NCI-H345 (cell line): ENCODE measurements around the gene PIP4P1.
"Not testable (repeated sequence)": the region's sequence is repeated elsewhere in the genome, so short reads cannot be mapped to it uniquely, and the experiment has no call there.

Source experiments
- DNase-seq: peaks from one replicate; lab custom pipeline; 2025; lab: John Stamatoyannopoulos, UW

The PIP4P1 gene

GRCh38 chr14:20461225-20462141 is at the start of gene PIP4P1:
Gene PIP4P1 (minus strand): TSS chr14:20461434. CDS start chr14:20461325, 109 bp downstream.
- peak; percentile 100 for DNase-seq

- no peak for DNase-seq
Observed at GRCh38 chr14:20508367-20508766, 47.1 kb upstream of the PIP4P1 start.

GRCh38 chr14:20507537-20507936 is 46.3 kb upstream of the PIP4P1 start:
- DNase-seq, result not testable (repeated sequence)

GRCh38 chr14:20506752-20507151 is 45.5 kb upstream of the PIP4P1 start:
- DNase-seq, result not testable (repeated sequence)

GRCh38 chr14:20506276-20506675 is 45.0 kb upstream of the PIP4P1 start:
- not testable (repeated sequence) for DNase-seq

GRCh38 chr14:20503898-20504297 is 42.7 kb upstream of the PIP4P1 start:
- DNase-seq, result no peak

GRCh38 chr14:20501346-20501745 is 40.1 kb upstream of the PIP4P1 start:
- no peak for DNase-seq

GRCh38 chr14:20499881-20500280 is 38.6 kb upstream of the PIP4P1 start:
- no peak for DNase-seq

GRCh38 chr14:20499108-20499507 is 37.9 kb upstream of the PIP4P1 start:
- DNase-seq, result no peak

- DNase-seq, result no peak
Observed at GRCh38 chr14:20498622-20499021, 37.4 kb upstream of the PIP4P1 start.

- DNase-seq, result no peak
Observed at GRCh38 chr14:20494935-20495766, 33.9 kb upstream of the PIP4P1 start.

GRCh38 chr14:20493634-20494033 is 32.4 kb upstream of the PIP4P1 start:
- DNase-seq, result no peak

- no peak for DNase-seq
Observed at GRCh38 chr14:20492486-20492885, 31.3 kb upstream of the PIP4P1 start.

- DNase-seq, result no peak
Observed at GRCh38 chr14:20490563-20490962, 29.3 kb upstream of the PIP4P1 start.

- DNase-seq, result no peak
Observed at GRCh38 chr14:20489093-20489994, 28.1 kb upstream of the PIP4P1 start.

- no peak for DNase-seq
Observed at GRCh38 chr14:20487396-20487725, 26.1 kb upstream of the PIP4P1 start.

- DNase-seq, result no peak
Observed at GRCh38 chr14:20486684-20487395, 25.6 kb upstream of the PIP4P1 start.

GRCh38 chr14:20485900-20486299 is 24.7 kb upstream of the PIP4P1 start:
- DNase-seq, result no peak

- DNase-seq, result no peak
Observed at GRCh38 chr14:20482382-20482781, 21.1 kb upstream of the PIP4P1 start.

GRCh38 chr14:20478894-20479293 is 17.7 kb upstream of the PIP4P1 start:
- no peak for DNase-seq

GRCh38 chr14:20477211-20477876 is 16.1 kb upstream of the PIP4P1 start:
- peak; percentile 37 for DNase-seq
